ENCODE results near the gene FAT1. TPM values are rescaled to one million over a fixed set of nuclear protein-coding genes. Genes with fewer than 3 reads are reported as not detected.
"Not testable (repeated sequence)": the region's sequence is repeated elsewhere in the genome, so short reads cannot be mapped to it uniquely, and the experiment has no call there.

FAT1 gene
- total RNA-seq, 4 donors from 2014 or later, result 21.0 to 109 (median 76.4) TPM

DNA sequence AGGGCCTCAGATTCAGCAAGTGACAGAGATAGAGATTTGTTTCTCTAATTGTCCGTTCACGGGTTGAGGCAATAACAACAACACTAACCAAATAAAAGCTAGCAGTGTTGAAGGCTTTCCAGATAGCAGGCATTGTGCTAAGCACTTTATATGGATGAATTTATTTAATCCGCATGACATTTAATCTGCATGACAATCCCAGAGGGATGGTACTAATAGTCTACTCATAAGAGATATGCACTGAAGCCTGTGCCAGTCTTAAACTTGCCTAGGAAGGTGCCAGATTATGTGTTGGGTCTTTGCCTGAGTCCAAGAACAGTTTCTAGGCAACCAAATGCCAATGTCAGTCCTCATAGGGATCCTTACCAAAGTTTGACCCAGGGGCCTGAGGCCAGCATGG, 37.7 kb upstream of the FAT1 start:
- WGBS, 2 donors, result 69 to 84% methylated on average over 3 of the region's 3 CpGs
- Histone ChIP-seq H3K9me3 (no peaks in the 10 kb centered on the region), H3K4me1 (peaks cover 0 to 29% (median 8%) of the 10 kb centered on the region in 3 donors), H3K4me3 (no peak overlapping the region), H3K27me3 (no peaks in the 10 kb centered on the region), H3K27ac (no peak overlapping the region), H3K36me3 (no peaks in the 10 kb centered on the region)
- no peak for TF ChIP-seq POLR2A (IDR thresholded peaks at IDR 0.05)
- TF ChIP-seq, protein P1, sequence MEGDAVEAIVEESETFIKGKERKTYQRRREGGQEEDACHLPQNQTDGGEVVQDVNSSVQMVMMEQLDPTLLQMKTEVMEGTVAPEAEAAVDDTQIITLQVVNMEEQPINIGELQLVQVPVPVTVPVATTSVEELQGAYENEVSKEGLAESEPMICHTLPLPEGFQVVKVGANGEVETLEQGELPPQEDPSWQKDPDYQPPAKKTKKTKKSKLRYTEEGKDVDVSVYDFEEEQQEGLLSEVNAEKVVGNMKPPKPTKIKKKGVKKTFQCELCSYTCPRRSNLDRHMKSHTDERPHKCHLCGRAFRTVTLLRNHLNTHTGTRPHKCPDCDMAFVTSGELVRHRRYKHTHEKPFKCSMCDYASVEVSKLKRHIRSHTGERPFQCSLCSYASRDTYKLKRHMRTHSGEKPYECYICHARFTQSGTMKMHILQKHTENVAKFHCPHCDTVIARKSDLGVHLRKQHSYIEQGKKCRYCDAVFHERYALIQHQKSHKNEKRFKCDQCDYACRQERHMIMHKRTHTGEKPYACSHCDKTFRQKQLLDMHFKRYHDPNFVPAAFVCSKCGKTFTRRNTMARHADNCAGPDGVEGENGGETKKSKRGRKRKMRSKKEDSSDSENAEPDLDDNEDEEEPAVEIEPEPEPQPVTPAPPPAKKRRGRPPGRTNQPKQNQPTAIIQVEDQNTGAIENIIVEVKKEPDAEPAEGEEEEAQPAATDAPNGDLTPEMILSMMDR (IDR thresholded peaks at IDR 0.05), result no peak
- intact Hi-C loops (cut with DNase I), result no loop called here
- no peak for DNase-seq

DNA sequence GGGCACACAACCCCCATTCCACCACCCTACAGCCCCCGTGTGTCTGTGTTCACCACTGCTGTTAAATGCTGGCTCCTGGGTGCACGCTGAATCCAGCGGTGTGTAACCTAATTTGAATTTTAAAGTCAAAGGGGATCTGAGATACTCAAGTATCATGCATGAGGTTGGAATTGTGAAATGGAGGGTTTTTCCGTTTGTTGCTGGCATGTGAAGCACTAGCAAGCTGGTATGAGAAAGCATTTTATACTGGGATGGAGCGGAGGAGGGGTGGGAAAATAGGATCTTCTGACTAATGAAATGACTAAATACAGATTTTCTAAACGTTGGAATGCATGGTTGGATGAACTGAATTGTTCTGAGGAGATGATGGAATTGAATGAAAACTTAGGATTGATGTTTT, 36.9 kb upstream of the FAT1 start:
- H3K27ac ChIP-seq, result no peak overlapping the region
- 56 to 78% methylated on average over 6 of the region's 6 CpGs for WGBS, 2 donors
- H3K4me1 ChIP-seq, result peaks cover 0 to 23% (median 7%) of the 10 kb centered on the region in 3 donors
- H3K4me3 ChIP-seq, result no peak overlapping the region
- TF ChIP-seq, protein P1 (IDR thresholded peaks at IDR 0.05), result no peak
- TF ChIP-seq POLR2A (IDR thresholded peaks at IDR 0.05), result no peak
- intact Hi-C loops (cut with DNase I), result no loop called here
- H3K36me3 ChIP-seq, result no peaks in the 10 kb centered on the region
- no peaks in the 10 kb centered on the region for H3K9me3 ChIP-seq
- no peaks in the 10 kb centered on the region for H3K27me3 ChIP-seq
- no peak for DNase-seq

DNA sequence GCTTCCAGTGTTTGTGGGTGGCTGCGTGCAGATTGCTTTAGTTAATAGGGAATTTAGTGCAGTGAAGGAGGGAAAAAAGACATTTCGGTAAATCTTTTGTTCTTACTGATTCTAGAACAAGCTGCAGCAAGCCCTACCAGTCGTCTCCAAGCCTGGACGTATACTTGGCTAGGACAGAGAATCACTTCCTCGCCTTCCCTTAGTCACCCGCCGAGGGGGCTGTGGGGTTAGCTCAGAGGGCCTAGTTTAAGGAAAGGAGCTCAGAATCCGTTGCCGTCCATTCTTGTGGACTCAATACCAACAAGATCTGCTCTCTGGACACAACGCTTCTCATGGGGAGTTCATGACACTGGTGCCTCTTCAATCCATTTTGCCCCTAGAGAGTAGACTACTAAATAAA, 36.3 kb upstream of the FAT1 start:
- Histone ChIP-seq H3K27ac (no peak overlapping the region), H3K36me3 (no peaks in the 10 kb centered on the region), H3K4me1 (peaks cover 0 to 17% (median 2%) of the 10 kb centered on the region in 3 donors), H3K27me3 (no peaks in the 10 kb centered on the region), H3K9me3 (no peaks in the 10 kb centered on the region), H3K4me3 (no peak overlapping the region)
- intact Hi-C loops (cut with DNase I), result no loop called here
- DNase-seq, result no peak
- 64 to 74% methylated on average over 10 of the region's 10 CpGs for WGBS, 2 donors
- TF ChIP-seq POLR2A (IDR thresholded peaks at IDR 0.05), result no peak
- TF ChIP-seq, protein P1 (IDR thresholded peaks at IDR 0.05), result no peak

DNA sequence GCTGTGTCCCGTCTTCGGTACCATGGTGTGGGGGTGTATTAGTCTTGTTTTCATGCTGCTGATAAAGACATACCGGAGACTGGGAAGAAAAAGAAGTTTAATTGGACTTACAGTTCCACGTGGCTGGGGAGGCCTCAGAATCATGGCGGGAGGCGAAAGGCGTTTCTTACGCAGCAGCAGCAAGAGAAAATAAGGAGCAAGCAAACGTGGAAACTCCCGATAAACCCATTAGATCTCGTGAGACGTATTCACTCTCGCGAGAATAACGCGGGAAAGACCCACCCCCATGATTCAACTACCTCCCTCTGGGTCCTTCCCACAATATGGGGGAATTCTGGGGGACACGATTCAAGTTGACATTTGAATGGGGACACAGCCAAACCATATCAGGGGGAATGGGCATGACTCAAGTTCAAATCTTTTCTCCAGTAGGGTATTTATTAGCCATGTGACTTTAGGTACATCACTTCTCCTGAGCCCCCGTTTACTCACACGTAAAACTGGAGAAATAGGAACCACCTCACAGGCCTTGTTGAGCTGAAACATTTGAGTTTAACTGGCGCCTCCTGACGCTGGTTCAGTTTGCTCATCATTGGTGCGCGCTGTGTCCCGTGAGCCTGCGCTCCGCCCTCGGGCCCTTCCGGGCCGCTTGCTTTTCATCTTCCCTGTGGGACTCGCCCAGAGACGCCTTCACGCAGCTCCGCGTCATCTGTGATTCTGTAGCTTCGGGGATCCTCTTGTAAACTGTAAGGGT, 35.5 kb upstream of the FAT1 start:
- no peak overlapping the region for H3K27ac ChIP-seq
- intact Hi-C loops (cut with DNase I), result no loop called here
- WGBS, 2 donors, result 93% methylated on average over 35 of the region's 35 CpGs
- H3K4me3 ChIP-seq, result no peak overlapping the region
- no peak for TF ChIP-seq POLR2A (IDR thresholded peaks at IDR 0.05)
- TF ChIP-seq, protein P1 (IDR thresholded peaks at IDR 0.05), result no peak
- H3K27me3 ChIP-seq, result no peaks in the 10 kb centered on the region
- H3K4me1 ChIP-seq, result peaks cover 0 to 16% (median 0%) of the 10 kb centered on the region in 3 donors
- DNase-seq, result no peak
- no peaks in the 10 kb centered on the region for H3K9me3 ChIP-seq
- no peaks in the 10 kb centered on the region for H3K36me3 ChIP-seq

DNA sequence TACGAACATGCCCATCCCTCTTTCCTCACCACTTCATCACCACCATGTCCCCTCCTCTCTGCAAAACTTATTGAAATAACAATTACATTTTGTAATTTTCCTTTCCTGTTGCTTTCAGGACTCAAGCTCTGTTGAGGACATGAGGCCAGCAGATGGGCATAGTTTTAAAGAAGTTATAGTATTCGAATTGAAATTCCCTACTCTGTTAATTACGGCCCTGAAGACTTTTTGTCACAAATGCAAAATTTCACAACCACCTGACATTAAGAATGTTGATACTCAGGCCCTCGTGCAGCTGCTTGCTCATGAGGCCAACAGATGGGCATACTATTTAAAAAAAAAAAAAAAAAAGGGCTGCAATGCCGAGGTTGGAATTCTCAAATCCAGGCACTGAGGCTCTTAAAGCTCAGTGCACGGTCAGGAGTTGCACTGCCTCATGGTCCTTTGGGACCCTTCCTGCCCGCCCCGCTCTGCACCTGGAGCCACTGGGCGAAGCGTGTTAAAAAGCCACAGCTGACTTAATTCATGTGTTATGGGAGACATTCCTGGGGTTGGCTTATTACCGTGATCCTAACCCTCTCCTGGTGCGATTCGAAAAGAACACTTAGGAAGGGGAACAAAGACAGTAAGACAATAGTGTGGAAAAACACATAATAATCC, 34.2 kb upstream of the FAT1 start:
- Histone ChIP-seq H3K9me3 (no peaks in the 10 kb centered on the region), H3K4me1 (peaks cover 0 to 13% (median 0%) of the 10 kb centered on the region in 3 donors), H3K36me3 (no peaks in the 10 kb centered on the region), H3K27ac (no peak overlapping the region), H3K27me3 (no peaks in the 10 kb centered on the region), H3K4me3 (no peak overlapping the region)
- no peak for DNase-seq
- TF ChIP-seq, protein P1 (IDR thresholded peaks at IDR 0.05), result no peak
- no peak for TF ChIP-seq POLR2A (IDR thresholded peaks at IDR 0.05)
- 79 to 81% methylated on average over 13 of the region's 13 CpGs for WGBS, 2 donors
- intact Hi-C loops (cut with DNase I), result no loop called here

DNA sequence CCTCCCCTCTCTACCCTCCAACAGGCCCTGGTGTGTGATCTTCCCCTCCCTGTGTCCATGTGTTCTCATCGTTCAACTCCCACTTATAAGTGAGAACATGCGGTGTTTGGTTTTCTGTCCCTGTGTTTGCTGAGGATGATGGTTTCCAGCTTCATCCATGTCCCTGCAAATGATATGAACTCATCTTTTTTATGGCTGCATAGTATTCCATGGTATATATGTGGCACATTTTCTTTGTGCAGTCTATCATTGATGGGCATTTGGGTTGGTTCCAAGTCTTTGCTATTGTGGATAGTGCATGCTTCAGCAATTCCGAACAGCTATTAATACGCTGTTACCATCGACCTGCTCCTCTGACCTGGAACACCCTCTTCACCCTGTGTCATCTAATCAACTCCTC, 32.9 kb upstream of the FAT1 start:
- WGBS, 2 donors, result 82 to 89% methylated on average over 5 of the region's 5 CpGs
- DNase-seq; H3K36me3 ChIP-seq; H3K4me1 ChIP-seq; H3K27ac ChIP-seq; intact Hi-C loops (cut with DNase I); H3K4me3 ChIP-seq; H3K27me3 ChIP-seq; H3K9me3 ChIP-seq: not testable (repeated sequence)

Data from esophagus squamous epithelium (tissue), 5 donors.